Measurements from ENCODE around the gene ERN1. TPM values are rescaled to one million over a fixed set of nuclear protein-coding genes. Genes with fewer than 3 reads are reported as not detected.

Gene ERN1
- total and polyA plus RNA-seq, 2 of the 8 experiments (the other 6 are each of a cell fraction or from before 2014, with no cell fraction given) = 1.8 to 3.9 TPM

DNA sequence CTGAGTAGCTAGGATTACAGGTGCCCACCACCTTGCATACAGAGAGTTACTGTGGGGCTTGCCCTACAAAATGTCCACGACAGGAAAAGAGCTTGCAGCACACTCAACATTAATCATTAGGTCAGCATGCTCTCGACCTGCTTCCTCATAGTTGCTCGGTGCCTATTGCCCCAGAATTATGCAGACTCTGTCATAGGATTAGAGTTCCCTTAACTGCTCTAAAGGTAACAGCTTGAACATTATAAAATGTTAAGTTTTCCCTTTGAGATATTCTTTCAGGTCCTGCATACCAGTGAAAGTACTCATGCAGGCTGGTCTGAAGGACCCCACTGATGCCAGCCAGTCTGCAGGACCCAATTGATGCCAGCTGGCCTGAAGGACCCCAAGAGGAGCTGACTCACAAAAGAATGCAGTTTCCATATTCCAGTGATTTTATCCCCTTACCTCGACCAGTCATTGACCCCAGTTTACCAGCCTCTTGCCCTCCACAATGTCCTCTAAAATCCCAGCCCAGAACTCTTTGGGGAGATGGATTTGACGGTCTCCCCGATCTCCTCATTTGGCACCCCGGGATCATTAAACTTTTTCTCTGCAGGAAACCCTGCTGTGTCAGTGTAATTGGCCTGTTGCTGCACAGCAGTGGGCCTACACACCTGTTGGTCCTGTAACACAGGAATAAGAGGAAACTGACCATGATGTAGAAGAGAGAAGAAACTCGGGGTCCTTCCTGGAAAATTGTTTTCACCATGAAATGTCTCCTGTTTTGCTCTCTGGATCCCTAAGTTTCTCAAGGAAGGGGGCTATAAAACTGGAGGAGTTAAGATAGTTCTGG lies 120.2 kb downstream of the ERN1 start:
- Histone ChIP-seq H3K79me2 (ENCODE audit: control insufficient read depth in 1 of 2, insufficient read depth in 2 of 2, low read length in 2 of 2) (no peaks in the 10 kb centered on the region), H2BK12ac (ENCODE audit: low read depth, low read length) (no peak overlapping the region), H2BK20ac (ENCODE audit: low read length) (no peak overlapping the region), H3K9me3 (ENCODE audit: insufficient read depth in 2 of 2, low read depth in 1 of 2, low read length in 1 of 2) (no peaks in the 10 kb centered on the region), H4K20me1 (replicated peaks in 1 of 2; ENCODE audit: control insufficient read depth in 1 of 2, insufficient read depth in 2 of 2, low read length in 2 of 2) (no peaks in the 10 kb centered on the region), H3K4me3 (ENCODE audit: extremely low read depth in 1 of 4, insufficient read depth in 2 of 4, low read depth in 3 of 4, low read length in 4 of 4) (no peak overlapping the region), H3K4ac (replicated peaks; ENCODE audit: insufficient read length, low read depth, low read length) (no peak overlapping the region), H2AK5ac (ENCODE audit: low read depth, low read length) (no peak overlapping the region), H3K27me3 (replicated peaks in 1 of 4; ENCODE audit: control insufficient read depth in 3 of 4, extremely low read depth in 1 of 4, insufficient read depth in 3 of 4, low read length in 3 of 4) (no peaks in the 10 kb centered on the region), H3K36me3 (ENCODE audit: control insufficient read depth in 2 of 4, insufficient read depth in 4 of 4, low read length in 3 of 4) (no peaks in the 10 kb centered on the region), H3K18ac (ENCODE audit: extremely low read depth, low read length) (no peak overlapping the region), H3K4me1 (replicated peaks in 1 of 4; ENCODE audit: control insufficient read depth in 3 of 4, insufficient read depth in 4 of 4, low read length in 3 of 4) (peaks cover 0 to 10% (median 5%) of the 10 kb centered on the region in 4 experiments; a peak in 4 of 7 replicates), H3K27ac (ENCODE audit: low read depth, low read length) (no peak overlapping the region), H3K79me1 (ENCODE audit: low read depth, low read length) (no peaks in the 10 kb centered on the region), H3K56ac (replicated peaks; ENCODE audit: insufficient read length, low read depth, low read length) (no peak overlapping the region), H4K8ac (ENCODE audit: extremely low read depth, insufficient read depth, low read length) (no peak overlapping the region), H3K14ac (ENCODE audit: insufficient read length) (no peak overlapping the region), H2AFZ (ENCODE audit: low read length) (no peak overlapping the region), H2BK5ac (ENCODE audit: low read depth, low read length) (no peak overlapping the region), H4K5ac (ENCODE audit: insufficient read length, low read depth, low read length) (no peak overlapping the region), H3K9ac (replicated peaks in 1 of 4; ENCODE audit: extremely low read depth in 1 of 4, low read depth in 3 of 4, low read length in 3 of 4) (no peak overlapping the region), H2BK15ac (ENCODE audit: low read length) (no peak overlapping the region), H4K91ac (replicated peaks; ENCODE audit: insufficient read length, low read length) (no peak overlapping the region), H3K23me2 (ENCODE audit: low read depth, low read length) (no peaks in the 10 kb centered on the region), H2BK120ac (replicated peaks; ENCODE audit: low read depth, low read length) (no peak overlapping the region), H3K4me2 (ENCODE audit: insufficient read depth in 1 of 2, low read depth in 2 of 2, low read length in 2 of 2) (no peak overlapping the region), H3K23ac (ENCODE audit: insufficient read length) (no peak overlapping the region)
- POLR2A ChIA-PET (ENCODE audit: partially characterized antibody) = interaction anchor here (1.5 kb wide), 1 partner anchor 136 kb away, joined by 5 read pairs; no protein-coding TSS in a partner anchor
- CTCF ChIA-PET (ENCODE audit: partially characterized antibody) = interaction anchor here (0.7 to 1.7 kb wide), 4 partner anchors 8 to 90 kb away, joined by 4 to 7 read pairs (median 6); partner anchors contain the start of gene ICAM2
- FAIRE-seq = no peak
- no peak for TF ChIP-seq RAD21 (IDR thresholded peaks at IDR 0.05 in 1 of 2, conservative IDR thresholded peaks at IDR 0.05 in 1 of 2; ENCODE audit: low read depth in 2 of 2, low read length in 2 of 2)
- TF ChIP-seq TAF1 (IDR thresholded peaks at IDR 0.05; ENCODE audit: low read depth, low read length) = no peak
- TF ChIP-seq SAP30 (IDR thresholded peaks at IDR 0.05; ENCODE audit: insufficient read depth, insufficient replicate concordance, low read length) = no peak
- no peak for TF ChIP-seq RBBP5 (IDR thresholded peaks at IDR 0.05; ENCODE audit: borderline replicate concordance, low read depth, low read length)
- TF ChIP-seq NANOG (IDR thresholded peaks at IDR 0.05; ENCODE audit: insufficient read depth, low read depth, low read length, poor library complexity, severe bottlenecking) = peak; percentile 8
- TF ChIP-seq HDAC2 (IDR thresholded peaks at IDR 0.05; ENCODE audit: borderline replicate concordance in 1 of 2, low read depth in 2 of 2, low read length in 2 of 2) = no peak
- TF ChIP-seq, protein P1, sequence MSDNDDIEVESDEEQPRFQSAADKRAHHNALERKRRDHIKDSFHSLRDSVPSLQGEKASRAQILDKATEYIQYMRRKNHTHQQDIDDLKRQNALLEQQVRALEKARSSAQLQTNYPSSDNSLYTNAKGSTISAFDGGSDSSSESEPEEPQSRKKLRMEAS (IDR thresholded peaks at IDR 0.05) = no peak
- TF ChIP-seq SIRT6 (IDR thresholded peaks at IDR 0.05; ENCODE audit: low read length) = no peak
- no peak for TF ChIP-seq CTBP2 (IDR thresholded peaks at IDR 0.05; ENCODE audit: borderline replicate concordance, insufficient read depth, insufficient read length, low read length)
- 74% methylated on average over 8 of the region's 8 CpGs; no CpG with 5 or more reads in 1 of the 2 experiments for WGBS, 2 experiments (ENCODE audit: extremely low coverage in 1 of 2, insufficient coverage in 1 of 2, insufficient read length in 1 of 2, insufficient replicate concordance in 2 of 2, low coverage in 1 of 2, low lambda C conversion rate in 2 of 2, missing lambda C conversion rate in 1 of 2)
- DNase-seq (ENCODE audit: low read depth in 1 of 2, low spot score in 2 of 2) = peak in 1 of 2 experiments; percentile 24
